ENCODE data around the gene GPR132.

GRCh38 chr14:105102893-105103292, 37.7 kb upstream of the GPR132 start:
- TF ChIP-seq TAF15 (IDR thresholded peaks at IDR 0.05; ENCODE audit: low read depth, low read length, poor library complexity, severe bottlenecking) (no peak), STAT6 (CRISPR knock-in tag; IDR thresholded peaks at IDR 0.05; ENCODE audit: borderline replicate concordance) (no peak), SRF (IDR thresholded peaks at IDR 0.05; ENCODE audit: low read depth, low read length) (no peak), TBP (CRISPR knock-in tag; IDR thresholded peaks at IDR 0.05) (no peak), POLR2A (IDR thresholded peaks at IDR 0.05; ENCODE audit: insufficient read depth in 1 of 2, low read depth in 2 of 2, low read length in 2 of 2) (no peak), NR2C2 (CRISPR knock-in tag; IDR thresholded peaks at IDR 0.05; ENCODE audit: borderline replicate concordance) (no peak), ZNF484 (CRISPR knock-in tag; IDR thresholded peaks at IDR 0.05; ENCODE audit: borderline replicate concordance, low read depth) (no peak), RXRA (CRISPR knock-in tag; IDR thresholded peaks at IDR 0.05) (no peak), YY1 (IDR thresholded peaks at IDR 0.05; ENCODE audit: insufficient read depth, insufficient replicate concordance, low read depth, low read length) (no peak)

Data from HepG2 (cell line).